Measurements from ENCODE around the gene BRMS1. TPM values are rescaled to one million over a fixed set of nuclear protein-coding genes. Genes with fewer than 3 reads are reported as not detected.
"Not testable (repeated sequence)": the region's sequence is repeated elsewhere in the genome, so short reads cannot be mapped to it uniquely, and the experiment has no call there.

The BRMS1 gene
- total RNA-seq, 1 donor from 2014 or later: 16.4 TPM

DNA sequence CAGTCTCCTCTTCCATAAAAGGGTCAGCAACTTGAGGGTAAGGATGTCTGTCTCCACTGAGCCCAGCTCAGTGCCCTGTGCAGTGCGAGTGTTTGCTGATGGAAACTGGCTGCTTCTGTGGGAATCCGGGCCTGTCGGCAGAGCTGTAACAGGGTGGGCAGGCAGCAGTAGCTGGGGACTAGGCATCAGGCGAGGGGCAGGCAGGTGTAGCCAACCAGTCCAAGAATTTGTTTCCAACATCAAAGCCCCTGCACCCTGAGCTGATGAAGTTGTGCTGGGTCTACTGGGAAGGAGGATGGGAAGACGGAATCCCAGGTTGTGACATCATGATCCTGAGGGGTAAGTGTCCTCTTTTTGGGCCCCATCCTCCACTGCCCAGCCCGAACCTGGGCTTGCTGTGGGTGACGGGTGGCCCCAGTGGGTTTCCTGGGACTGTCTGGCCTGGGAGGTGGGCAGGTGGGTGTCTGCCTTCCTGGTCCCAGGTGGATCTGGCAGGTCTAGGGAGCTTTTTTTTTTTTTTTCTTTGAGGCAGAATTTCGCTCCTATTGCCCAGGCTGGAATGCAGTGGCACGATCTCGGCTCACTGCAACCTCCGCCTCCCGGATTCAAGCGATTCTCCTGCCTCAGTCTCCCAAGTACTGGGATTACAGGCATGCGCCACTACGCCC is 15.6 kb upstream of the BRMS1 start:
- Histone ChIP-seq H3K79me2 (ENCODE audit: low read depth) (no peaks in the 10 kb centered on the region), H3K9ac (no peak overlapping the region), H4K20me1 (ENCODE audit: low read depth) (peaks cover 10% of the 10 kb centered on the region), H3K9me3 (ENCODE audit: low read depth) (no peaks in the 10 kb centered on the region), H3K36me3 (no peaks in the 10 kb centered on the region), H3K4me2 (no peak overlapping the region), H3K27ac (no peak overlapping the region), H2AFZ (replicated peaks) (no peak overlapping the region), H3F3A (ENCODE audit: low read depth) (peaks cover 51% of the 10 kb centered on the region), H3K4me3 (no peak overlapping the region), H3K4me1 (no peaks in the 10 kb centered on the region), H3K27me3 (no peaks in the 10 kb centered on the region)
- Mint-ChIP-seq H3K27me3 (ENCODE audit: insufficient read depth, low read depth) (peaks cover 15% of the 10 kb centered on the region), H3K4me1 (peaks cover 6% of the 10 kb centered on the region), H3K27ac (no peak overlapping the region), H3K9me3 (no peaks in the 10 kb centered on the region), H3K4me3 (no peak overlapping the region), H3K36me3 (peaks cover 7% of the 10 kb centered on the region)
- TF ChIP-seq EZH2phosphoT487 (IDR thresholded peaks at IDR 0.05) (no peak), EZH2 (IDR thresholded peaks at IDR 0.05) (no peak)
- TF ChIP-seq, protein P1, sequence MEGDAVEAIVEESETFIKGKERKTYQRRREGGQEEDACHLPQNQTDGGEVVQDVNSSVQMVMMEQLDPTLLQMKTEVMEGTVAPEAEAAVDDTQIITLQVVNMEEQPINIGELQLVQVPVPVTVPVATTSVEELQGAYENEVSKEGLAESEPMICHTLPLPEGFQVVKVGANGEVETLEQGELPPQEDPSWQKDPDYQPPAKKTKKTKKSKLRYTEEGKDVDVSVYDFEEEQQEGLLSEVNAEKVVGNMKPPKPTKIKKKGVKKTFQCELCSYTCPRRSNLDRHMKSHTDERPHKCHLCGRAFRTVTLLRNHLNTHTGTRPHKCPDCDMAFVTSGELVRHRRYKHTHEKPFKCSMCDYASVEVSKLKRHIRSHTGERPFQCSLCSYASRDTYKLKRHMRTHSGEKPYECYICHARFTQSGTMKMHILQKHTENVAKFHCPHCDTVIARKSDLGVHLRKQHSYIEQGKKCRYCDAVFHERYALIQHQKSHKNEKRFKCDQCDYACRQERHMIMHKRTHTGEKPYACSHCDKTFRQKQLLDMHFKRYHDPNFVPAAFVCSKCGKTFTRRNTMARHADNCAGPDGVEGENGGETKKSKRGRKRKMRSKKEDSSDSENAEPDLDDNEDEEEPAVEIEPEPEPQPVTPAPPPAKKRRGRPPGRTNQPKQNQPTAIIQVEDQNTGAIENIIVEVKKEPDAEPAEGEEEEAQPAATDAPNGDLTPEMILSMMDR (IDR thresholded peaks at IDR 0.05): no peak
- DNase-seq (ENCODE audit: low spot score): no peak

DNA sequence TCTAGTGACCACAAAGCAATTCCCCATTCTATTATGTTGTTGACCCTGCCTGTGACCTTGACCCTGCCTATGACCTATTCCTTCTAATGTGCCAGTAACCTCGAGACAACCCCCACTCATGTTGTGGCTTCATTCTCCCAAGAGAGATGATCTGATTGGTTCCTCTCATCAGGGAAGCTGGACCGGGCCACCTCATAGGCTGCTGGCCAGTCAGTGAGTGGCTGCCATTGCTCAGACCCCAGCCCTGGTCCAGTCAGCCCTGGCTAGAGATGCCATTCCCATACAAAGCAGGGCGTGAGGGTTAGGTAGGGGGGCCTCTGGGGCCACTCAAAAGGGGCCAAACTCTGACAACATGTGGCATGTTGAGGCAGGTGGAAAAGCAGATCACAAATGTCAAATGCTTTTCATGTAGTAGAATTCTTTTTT is 14.8 kb upstream of the BRMS1 start:
- Mint-ChIP-seq H3K27ac (no peak overlapping the region), H3K4me1 (peaks cover 6% of the 10 kb centered on the region)
- DNase-seq (ENCODE audit: low spot score): no peak

DNA sequence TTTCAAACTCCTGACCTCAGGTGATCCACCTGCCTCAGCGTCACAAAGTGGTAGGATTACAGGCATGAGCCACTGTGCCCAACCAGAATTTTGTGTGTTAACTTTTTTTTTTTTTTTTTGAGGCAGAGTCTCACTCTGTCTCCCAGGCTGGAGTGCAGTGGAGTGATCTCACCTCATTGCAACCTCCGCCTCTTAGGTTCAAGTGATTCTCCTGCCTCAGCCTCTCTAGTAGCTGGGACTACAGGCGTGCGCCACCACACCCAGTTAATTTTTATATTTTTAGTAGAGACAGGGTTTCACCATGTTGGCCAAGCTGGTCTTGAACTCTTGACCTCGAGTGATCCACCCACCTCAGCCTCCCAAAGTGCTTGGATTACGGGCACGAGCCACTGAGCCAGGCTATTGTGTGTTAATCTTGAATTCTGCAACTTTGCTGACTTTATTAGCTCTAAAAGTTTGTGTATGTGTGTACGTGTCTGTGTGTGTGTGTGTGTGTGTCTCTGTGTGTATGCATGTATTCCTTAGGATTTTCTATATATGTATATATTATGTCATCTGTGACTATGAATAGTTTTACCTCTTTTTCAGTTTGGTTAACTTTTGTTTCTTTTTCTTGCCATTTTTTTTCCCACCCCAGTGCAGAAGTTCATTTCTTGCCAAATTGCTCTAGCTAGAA is 5.8 kb upstream of the BRMS1 start:
- H2AFZ ChIP-seq (replicated peaks); H3K4me3 ChIP-seq; H4K20me1 ChIP-seq (ENCODE audit: low read depth); H3K27ac ChIP-seq; H3K9ac ChIP-seq; H3K36me3 ChIP-seq; DNase-seq (ENCODE audit: low spot score); H3K4me2 ChIP-seq; H3K27ac Mint-ChIP-seq; H3K27me3 ChIP-seq; H3K9me3 ChIP-seq (ENCODE audit: low read depth); H3K4me3 Mint-ChIP-seq; H3K9me3 Mint-ChIP-seq: not testable (repeated sequence)
- peaks cover 17% of the 10 kb centered on the region for H3K79me2 ChIP-seq (ENCODE audit: low read depth)
- Mint-ChIP-seq H3K36me3 (peaks cover 14% of the 10 kb centered on the region), H3K4me1 (peaks cover 25% of the 10 kb centered on the region), H3K27me3 (ENCODE audit: insufficient read depth, low read depth) (peaks cover 16% of the 10 kb centered on the region)
- H3K4me1 ChIP-seq: peaks cover 12% of the 10 kb centered on the region
- peaks cover 27% of the 10 kb centered on the region for H3F3A ChIP-seq (ENCODE audit: low read depth)

More for the DNA sequence above, 14.8 kb upstream of the BRMS1 start:
- Histone ChIP-seq H3K9me3 (ENCODE audit: low read depth) (no peaks in the 10 kb centered on the region), H3K79me2 (ENCODE audit: low read depth) (no peaks in the 10 kb centered on the region), H3K4me1 (no peaks in the 10 kb centered on the region), H2AFZ (replicated peaks) (no peak overlapping the region), H3K27ac (no peak overlapping the region), H3K4me3 (no peak overlapping the region), H3F3A (ENCODE audit: low read depth) (peaks cover 44% of the 10 kb centered on the region), H3K9ac (no peak overlapping the region), H3K4me2 (no peak overlapping the region), H3K36me3 (no peaks in the 10 kb centered on the region), H3K27me3 (no peaks in the 10 kb centered on the region), H4K20me1 (ENCODE audit: low read depth) (peaks cover 10% of the 10 kb centered on the region)
- peak overlapping the region; percentile 12 for H3K4me3 Mint-ChIP-seq
- TF ChIP-seq, protein P1 (IDR thresholded peaks at IDR 0.05): no peak
- TF ChIP-seq EZH2phosphoT487 (IDR thresholded peaks at IDR 0.05) (no peak), EZH2 (IDR thresholded peaks at IDR 0.05) (no peak)
- H3K27me3 Mint-ChIP-seq (ENCODE audit: insufficient read depth, low read depth): peaks cover 12% of the 10 kb centered on the region
- H3K9me3 Mint-ChIP-seq: no peaks in the 10 kb centered on the region
- peaks cover 5% of the 10 kb centered on the region for H3K36me3 Mint-ChIP-seq

DNA sequence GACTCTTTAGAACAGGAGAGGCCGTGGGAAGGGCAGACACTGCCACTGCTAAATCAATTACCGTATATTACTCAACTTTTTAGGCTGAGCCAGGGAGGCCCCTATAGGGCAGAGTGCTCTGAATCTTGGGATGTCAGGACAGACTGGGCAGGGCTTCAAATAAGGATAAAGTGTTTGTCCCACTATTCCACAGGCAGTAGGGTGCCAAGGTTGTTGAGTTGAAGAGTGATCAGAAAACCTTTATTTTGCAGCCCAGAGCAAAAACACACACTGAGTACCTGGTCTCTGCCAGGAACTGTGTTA is 4.1 kb upstream of the BRMS1 start:
- Mint-ChIP-seq H3K4me1 (peaks cover 37% of the 10 kb centered on the region), H3K4me3 (peak overlapping the region; percentile 96), H3K36me3 (peaks cover 9% of the 10 kb centered on the region), H3K27me3 (ENCODE audit: insufficient read depth, low read depth) (peaks cover 16% of the 10 kb centered on the region), H3K27ac (peak overlapping the region; percentile 29), H3K9me3 (peaks cover 4% of the 10 kb centered on the region)
- H3K4me1 ChIP-seq: peaks cover 21% of the 10 kb centered on the region
- no peak overlapping the region for H2AFZ ChIP-seq (replicated peaks)
- no peaks in the 10 kb centered on the region for H3K9me3 ChIP-seq (ENCODE audit: low read depth)
- TF ChIP-seq EZH2 (IDR thresholded peaks at IDR 0.05): no peak
- TF ChIP-seq, protein P1 (IDR thresholded peaks at IDR 0.05): no peak
- no peak for TF ChIP-seq EZH2phosphoT487 (IDR thresholded peaks at IDR 0.05)
- no peak overlapping the region for H3K9ac ChIP-seq
- H3K4me2 ChIP-seq: peak overlapping the region; percentile 68
- H3F3A ChIP-seq (ENCODE audit: low read depth): peaks cover 40% of the 10 kb centered on the region
- DNase-seq (ENCODE audit: low spot score): no peak
- no peak overlapping the region for H3K27ac ChIP-seq
- H3K4me3 ChIP-seq: no peak overlapping the region
- H3K79me2 ChIP-seq (ENCODE audit: low read depth): peaks cover 28% of the 10 kb centered on the region
- H4K20me1 ChIP-seq (ENCODE audit: low read depth): peaks cover 5% of the 10 kb centered on the region
- no peaks in the 10 kb centered on the region for H3K36me3 ChIP-seq
- no peaks in the 10 kb centered on the region for H3K27me3 ChIP-seq
